ENCODE measurements around the gene PSG3.
"Not testable (repeated sequence)": the region's sequence is repeated elsewhere in the genome, so short reads cannot be mapped to it uniquely, and the experiment has no call there.

DNA sequence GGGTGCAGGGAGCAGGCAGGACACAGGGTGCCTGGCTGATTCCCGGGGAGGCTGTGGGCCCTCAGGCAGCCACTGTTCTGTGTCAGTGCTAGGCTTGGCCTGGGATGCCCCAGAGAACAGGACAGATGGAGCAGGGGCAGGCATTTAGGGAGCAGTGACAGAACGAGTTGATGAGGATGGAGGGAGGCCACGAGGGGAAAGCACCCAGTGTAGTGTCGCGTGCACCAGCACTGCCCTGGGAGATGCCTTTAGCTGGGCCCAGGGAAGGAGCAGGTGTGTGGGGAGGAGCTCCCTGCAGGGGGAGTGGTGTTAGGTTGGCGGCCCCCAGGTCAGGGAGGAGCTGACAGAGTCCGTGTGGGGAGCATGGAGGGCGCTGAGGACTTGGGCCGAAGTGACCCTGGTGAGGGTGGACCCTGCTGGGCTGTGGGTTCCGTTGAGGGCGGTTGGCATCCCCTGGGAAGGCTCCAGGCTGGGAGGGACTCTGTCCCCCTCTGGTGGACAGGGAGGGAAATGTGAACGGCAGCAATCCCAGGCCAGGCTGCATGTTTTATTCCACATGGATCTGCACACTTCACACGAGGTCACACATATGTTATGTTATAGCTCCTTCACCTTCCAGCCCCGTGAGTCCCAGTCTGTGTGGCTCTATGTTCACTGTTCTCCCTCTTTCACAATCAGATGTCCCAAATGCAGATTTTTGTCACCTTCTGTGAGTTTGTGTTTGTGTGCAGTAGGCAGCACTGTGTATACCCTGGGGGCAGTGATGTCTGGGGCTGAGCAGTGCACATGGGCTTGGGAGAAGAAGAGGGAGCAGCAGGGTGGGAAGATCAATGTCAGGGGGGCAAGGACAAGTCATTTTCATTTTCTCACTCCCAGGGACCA is 1.7 kb upstream of the PSG3 start:
- not testable (repeated sequence) for TF ChIP-seq POLR2A (IDR thresholded peaks at IDR 0.05)
- TF ChIP-seq, protein P1, sequence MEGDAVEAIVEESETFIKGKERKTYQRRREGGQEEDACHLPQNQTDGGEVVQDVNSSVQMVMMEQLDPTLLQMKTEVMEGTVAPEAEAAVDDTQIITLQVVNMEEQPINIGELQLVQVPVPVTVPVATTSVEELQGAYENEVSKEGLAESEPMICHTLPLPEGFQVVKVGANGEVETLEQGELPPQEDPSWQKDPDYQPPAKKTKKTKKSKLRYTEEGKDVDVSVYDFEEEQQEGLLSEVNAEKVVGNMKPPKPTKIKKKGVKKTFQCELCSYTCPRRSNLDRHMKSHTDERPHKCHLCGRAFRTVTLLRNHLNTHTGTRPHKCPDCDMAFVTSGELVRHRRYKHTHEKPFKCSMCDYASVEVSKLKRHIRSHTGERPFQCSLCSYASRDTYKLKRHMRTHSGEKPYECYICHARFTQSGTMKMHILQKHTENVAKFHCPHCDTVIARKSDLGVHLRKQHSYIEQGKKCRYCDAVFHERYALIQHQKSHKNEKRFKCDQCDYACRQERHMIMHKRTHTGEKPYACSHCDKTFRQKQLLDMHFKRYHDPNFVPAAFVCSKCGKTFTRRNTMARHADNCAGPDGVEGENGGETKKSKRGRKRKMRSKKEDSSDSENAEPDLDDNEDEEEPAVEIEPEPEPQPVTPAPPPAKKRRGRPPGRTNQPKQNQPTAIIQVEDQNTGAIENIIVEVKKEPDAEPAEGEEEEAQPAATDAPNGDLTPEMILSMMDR (IDR thresholded peaks at IDR 0.05), result peak in 1 of 6 experiments; percentile 15
